ENCODE results near the gene FAM20C. TPM values are rescaled to one million over a fixed set of nuclear protein-coding genes. Genes with fewer than 3 reads are reported as not detected.

The FAM20C gene
- total RNA-seq, 2 donors from 2014 or later: 13.7 to 19.9 TPM

DNA sequence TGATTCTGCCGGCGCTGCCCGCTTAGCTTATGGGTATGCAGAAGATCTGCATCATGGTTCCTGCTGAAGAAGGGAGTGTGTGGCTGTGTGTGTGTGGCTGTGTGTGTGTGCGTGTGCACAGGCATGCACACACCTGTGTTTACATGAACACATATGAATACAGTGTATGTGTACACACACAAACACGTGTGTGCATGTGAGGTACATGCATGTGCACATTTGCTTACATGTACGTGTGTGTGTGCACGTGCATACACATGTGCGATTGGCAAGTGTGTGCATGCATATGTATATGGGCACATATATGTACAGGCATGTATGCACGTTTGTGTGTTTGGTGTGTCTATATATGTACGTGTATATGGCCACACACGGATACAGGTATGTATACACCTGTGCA, 16.4 kb upstream of the FAM20C start:
- no peaks in the 10 kb centered on the region for H3K36me3 ChIP-seq
- TF ChIP-seq, protein P1, sequence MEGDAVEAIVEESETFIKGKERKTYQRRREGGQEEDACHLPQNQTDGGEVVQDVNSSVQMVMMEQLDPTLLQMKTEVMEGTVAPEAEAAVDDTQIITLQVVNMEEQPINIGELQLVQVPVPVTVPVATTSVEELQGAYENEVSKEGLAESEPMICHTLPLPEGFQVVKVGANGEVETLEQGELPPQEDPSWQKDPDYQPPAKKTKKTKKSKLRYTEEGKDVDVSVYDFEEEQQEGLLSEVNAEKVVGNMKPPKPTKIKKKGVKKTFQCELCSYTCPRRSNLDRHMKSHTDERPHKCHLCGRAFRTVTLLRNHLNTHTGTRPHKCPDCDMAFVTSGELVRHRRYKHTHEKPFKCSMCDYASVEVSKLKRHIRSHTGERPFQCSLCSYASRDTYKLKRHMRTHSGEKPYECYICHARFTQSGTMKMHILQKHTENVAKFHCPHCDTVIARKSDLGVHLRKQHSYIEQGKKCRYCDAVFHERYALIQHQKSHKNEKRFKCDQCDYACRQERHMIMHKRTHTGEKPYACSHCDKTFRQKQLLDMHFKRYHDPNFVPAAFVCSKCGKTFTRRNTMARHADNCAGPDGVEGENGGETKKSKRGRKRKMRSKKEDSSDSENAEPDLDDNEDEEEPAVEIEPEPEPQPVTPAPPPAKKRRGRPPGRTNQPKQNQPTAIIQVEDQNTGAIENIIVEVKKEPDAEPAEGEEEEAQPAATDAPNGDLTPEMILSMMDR (IDR thresholded peaks at IDR 0.05): no peak
- no peak overlapping the region for H3K27ac ChIP-seq
- H3K27me3 ChIP-seq: no peaks in the 10 kb centered on the region
- no peaks in the 10 kb centered on the region for H3K9me3 ChIP-seq
- no peak overlapping the region for H3K4me3 ChIP-seq
- DNase-seq (ENCODE audit: low spot score): no peak
- peaks cover 0 to 12% of the 10 kb centered on the region in 2 donors for H3K4me1 ChIP-seq

DNA sequence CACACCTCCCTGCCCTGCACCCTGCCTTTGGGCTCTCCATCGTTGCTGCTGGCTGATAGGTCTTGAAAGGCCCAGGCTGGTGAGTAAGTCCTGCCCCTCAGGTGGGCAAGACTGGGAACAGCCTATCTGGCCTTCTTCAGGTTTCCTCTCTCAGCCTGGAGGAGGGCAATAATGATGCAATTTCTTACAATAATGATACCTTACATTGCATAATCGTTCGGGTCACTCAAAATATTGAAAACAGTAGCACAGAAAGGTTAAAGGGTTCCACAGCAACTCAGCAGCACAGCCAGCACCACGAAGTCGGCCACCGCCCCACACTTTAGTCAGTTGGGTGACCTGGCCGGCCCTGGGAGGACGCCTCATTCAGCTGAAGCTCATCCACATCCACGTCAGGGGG, 16.0 kb upstream of the FAM20C start:
- DNase-seq (ENCODE audit: low spot score): no peak
- TF ChIP-seq, protein P1 (IDR thresholded peaks at IDR 0.05): no peak
- peaks cover 0 to 12% of the 10 kb centered on the region in 2 donors for H3K4me1 ChIP-seq
- H3K27me3 ChIP-seq: no peaks in the 10 kb centered on the region
- H3K4me3 ChIP-seq: no peak overlapping the region
- no peak overlapping the region for H3K27ac ChIP-seq
- H3K9me3 ChIP-seq: no peaks in the 10 kb centered on the region
- no peaks in the 10 kb centered on the region for H3K36me3 ChIP-seq

DNA sequence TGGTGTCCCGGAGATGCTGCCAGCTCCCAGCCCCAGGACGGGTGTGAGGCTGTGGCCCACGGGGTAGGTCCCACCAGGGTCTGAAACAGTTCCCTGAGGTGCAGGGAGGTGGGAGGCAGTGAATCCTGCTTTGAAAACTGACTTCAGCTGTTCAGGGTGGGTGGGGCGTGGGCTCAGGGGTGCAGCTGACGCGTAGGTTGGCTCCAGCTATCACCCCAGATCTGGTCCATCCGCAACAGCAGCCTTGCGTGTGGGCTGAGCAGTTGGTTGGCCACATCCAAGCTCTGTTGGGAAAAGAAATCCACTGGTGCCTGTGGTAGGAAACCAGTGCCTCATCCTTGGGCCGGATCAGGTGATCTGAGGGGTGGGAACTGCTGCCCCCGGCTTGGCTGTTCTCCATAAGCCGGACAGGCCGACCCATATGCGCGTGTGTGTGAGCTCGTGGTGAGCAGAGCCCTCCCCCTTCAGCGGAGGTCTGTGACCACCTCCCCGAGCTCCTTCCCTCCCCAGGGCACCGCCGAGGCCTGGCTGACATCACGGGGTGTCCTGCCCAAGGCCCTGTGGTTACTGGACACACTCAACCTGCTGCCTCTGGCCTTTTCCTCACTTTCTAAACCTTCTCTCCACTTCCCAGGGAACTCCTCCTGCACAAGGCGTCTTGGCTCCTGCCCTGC, 15.4 kb upstream of the FAM20C start:
- TF ChIP-seq, protein P1 (IDR thresholded peaks at IDR 0.05): no peak
- DNase-seq (ENCODE audit: low spot score): no peak
- no peaks in the 10 kb centered on the region for H3K9me3 ChIP-seq
- H3K27ac ChIP-seq: no peak overlapping the region
- H3K36me3 ChIP-seq: no peaks in the 10 kb centered on the region
- peaks cover 0 to 12% of the 10 kb centered on the region in 2 donors for H3K4me1 ChIP-seq
- no peak overlapping the region for H3K4me3 ChIP-seq
- H3K27me3 ChIP-seq: no peaks in the 10 kb centered on the region

DNA sequence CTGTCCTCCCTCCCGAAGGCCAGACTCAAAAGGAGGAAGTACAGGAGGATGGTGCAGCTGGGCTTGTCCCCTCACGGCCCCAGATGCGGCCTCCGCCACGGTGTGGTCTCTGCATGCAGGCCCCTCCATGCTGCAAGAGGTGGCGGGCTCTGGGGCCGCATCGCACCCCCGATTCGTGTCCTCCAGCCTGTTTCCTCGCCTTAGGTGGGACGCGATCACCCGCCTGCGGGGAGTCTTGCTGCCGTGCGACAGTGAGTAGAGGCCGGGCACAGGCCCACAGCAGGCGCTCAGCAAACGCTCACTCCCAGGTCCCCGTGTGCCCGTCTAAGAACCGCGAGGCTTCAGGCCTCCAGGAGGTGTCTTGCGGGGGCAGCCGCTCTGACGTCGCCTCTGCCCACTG, 13.9 kb upstream of the FAM20C start:
- TF ChIP-seq, protein P1 (IDR thresholded peaks at IDR 0.05): no peak
- Histone ChIP-seq H3K9me3 (no peaks in the 10 kb centered on the region), H3K27ac (no peak overlapping the region), H3K36me3 (no peaks in the 10 kb centered on the region), H3K4me1 (peaks cover 0 to 12% of the 10 kb centered on the region in 2 donors), H3K27me3 (no peaks in the 10 kb centered on the region), H3K4me3 (no peak overlapping the region)
- DNase-seq (ENCODE audit: low spot score): no peak

DNA sequence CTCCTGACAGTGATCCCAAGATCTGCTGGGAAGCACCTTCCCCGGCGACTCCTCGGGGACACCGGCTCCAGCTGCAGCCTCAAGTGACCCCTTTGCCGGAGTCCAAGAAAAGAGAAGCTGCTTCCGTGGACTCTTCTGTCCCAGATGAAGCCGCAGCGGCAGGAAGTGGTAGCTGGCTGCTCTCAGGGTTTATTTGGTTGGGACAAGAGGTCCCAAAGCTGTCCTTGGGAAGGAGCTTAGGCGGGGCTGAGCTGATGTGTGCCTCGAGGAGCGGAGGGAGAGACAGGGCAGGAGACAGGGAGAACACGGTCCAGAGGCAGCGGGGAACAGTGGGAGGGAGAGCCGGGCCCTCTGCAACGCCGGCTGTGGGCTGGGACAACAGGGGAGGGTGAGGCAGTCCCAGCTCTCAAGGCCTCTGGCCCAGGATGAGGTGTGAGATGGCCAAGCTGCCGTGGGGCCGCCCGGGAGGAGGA, 13.1 kb upstream of the FAM20C start:
- H3K4me1 ChIP-seq: peaks cover 0 to 12% of the 10 kb centered on the region in 2 donors
- no peaks in the 10 kb centered on the region for H3K9me3 ChIP-seq
- DNase-seq (ENCODE audit: low spot score): no peak
- TF ChIP-seq, protein P1 (IDR thresholded peaks at IDR 0.05): no peak
- H3K27ac ChIP-seq: peak overlapping the region in 1 of 2 donors; percentile 24
- H3K4me3 ChIP-seq: no peak overlapping the region
- no peaks in the 10 kb centered on the region for H3K27me3 ChIP-seq
- no peaks in the 10 kb centered on the region for H3K36me3 ChIP-seq
